Mucosa of gallbladder (tissue), 1 donor: ENCODE results near the gene CLASP2. TPM values are rescaled to one million over a fixed set of nuclear protein-coding genes. Genes with fewer than 3 reads are reported as not detected.
"Not testable (repeated sequence)": the region's sequence is repeated elsewhere in the genome, so short reads cannot be mapped to it uniquely, and the experiment has no call there.

ENCODE experiments used
- DNase-seq: peaks from one replicate; pipeline ENCODE4 v3.0.0-alpha.2; 2020; ENCODE audit warnings: low spot score
- total RNA-seq: library from RNA; stranded (reverse); gene quantifications from one replicate; pipeline ENCODE4 v1.2.1, GENCODE V29; 2021
- donor health status: DM: no; HTN: no; CAD: no.

CLASP2 gene
- 50.9 TPM for total RNA-seq

DNA sequence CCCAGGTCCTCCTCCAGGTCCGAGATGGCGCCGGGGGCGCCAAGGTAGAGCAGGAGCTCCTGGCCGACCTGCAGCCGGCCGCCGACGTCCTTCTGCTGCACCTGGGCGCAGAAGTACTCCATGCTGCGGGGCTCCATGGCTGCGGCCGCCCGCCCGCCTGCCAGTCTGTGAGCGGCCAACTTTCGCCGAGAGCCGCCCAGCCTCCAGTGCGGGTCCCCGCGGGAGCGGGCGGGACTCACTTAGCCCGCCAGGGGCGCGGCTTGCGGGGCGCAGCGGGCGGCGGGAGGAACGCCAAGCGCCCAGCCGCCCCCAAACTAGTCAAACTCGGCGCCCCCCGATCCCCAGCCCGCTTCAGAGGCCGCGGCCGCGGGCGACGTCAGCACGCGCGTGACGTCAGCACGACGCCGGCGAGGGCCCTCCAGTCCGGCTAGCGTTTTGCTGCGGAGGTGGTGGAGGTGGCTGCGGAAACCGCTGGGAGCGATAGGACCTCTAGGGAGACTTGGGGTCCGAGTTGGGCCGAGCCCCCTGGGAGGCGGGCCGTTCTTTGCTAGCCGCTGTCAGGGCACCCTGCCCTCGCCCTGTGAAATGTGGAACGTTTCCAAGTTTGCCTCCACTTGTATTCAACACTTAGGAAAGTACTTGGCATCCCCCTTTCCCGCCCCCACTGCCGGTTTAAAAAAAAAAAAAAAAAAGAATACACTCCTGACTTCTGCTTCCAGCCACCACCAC, at the start of gene CLASP2:
CLASP2 (minus strand) TSS at position 389 of the 729 bp plus-strand sequence; CDS start at position 137, 252 bp downstream.
- peak; percentile 85 for DNase-seq

DNA sequence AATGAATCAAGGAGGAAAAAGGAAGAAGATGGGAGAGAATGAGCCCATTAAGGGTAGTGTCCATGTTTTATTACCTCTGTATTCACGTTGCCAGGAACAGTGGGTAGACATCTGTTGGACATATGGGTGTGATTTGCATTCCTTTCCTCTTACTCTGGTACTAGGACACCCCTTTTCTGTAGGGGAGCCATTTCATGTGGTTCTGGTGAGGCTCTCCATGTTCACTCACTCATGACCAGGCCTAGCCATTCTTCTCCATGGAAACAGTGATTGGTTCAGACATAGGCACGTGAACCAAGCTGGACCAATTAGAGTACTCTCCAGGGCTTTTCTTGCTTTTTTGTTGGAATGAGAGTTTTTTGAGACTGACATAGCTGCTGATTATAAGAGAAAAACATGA, 40.8 kb upstream of the CLASP2 start:
- DNase-seq, result no peak

DNA sequence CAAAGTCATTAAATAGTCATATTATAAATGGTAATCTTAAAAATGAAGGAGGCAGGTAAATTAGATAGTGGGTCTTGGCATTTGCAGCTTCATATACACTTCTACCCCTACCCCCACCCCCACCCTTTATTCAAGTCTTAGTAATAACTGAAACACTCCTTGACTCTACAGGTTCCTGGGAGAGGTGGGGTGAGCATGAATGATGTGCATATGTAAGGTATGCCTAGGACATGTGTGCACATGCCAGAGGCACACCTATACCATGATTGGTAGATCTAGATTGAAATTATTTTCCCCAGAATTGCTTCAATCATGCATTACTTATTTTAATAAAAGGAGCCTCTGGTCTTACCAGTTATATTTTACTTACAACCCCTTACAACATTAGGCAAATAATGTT, 40.2 kb upstream of the CLASP2 start:
- DNase-seq, result no peak

DNA sequence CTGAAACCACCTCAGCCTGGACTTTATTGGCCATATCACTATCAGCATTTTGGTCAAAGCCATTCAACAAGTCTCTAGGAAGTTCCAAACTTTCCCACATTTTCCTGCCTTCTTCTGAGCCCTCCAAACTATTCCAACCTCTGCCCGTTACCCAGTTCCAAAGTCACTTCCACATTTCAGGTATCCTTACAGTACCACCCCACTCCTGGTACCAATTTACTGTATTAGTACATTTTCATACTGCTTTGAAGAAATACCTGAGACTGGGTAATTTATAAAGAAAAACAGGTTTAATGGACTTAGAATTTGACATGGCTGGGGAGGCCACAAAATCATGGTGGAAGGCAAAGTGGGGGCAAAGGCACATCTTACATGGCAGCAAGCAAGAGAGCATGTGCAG, 36.3 kb upstream of the CLASP2 start:
- not testable (repeated sequence) for DNase-seq

GRCh38 chr3:33751336-33751735, 33.3 kb upstream of the CLASP2 start:
- DNase-seq, result no peak

- DNase-seq, result no peak
Observed at GRCh38 chr3:33750211-33750548, 32.1 kb upstream of the CLASP2 start.

DNA sequence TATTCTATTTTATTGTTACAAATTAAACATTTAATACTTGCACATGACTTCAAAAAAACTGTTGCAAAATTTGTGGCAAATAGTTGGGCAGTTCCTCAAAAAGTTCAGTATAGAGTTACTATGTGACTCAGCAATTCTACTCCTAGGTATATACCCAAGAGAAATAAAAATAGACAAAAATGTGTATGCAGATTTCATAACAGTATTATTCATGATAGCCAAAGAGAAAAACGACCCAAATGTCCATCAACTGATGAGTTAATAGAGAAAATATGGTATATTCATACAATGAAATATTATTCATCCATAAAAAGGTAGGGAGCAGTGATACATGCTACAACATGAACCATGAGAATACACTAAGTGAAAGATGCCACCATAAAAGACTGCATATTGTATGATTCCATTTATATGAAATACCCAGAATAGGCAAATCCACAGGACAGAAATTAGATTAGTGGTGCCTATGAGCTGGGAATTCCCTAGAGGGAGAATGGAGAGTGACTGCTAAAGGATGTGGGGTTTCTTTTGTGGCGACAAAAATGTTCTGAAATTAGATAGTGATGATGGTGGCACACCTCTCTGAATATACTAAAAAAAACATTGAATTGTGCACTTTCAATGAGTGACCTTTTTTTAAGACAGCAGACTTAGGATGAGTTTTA, 31.6 kb upstream of the CLASP2 start:
- DNase-seq, result no peak

- DNase-seq, result no peak
Observed at GRCh38 chr3:33746416-33747116, 28.5 kb upstream of the CLASP2 start.

DNA sequence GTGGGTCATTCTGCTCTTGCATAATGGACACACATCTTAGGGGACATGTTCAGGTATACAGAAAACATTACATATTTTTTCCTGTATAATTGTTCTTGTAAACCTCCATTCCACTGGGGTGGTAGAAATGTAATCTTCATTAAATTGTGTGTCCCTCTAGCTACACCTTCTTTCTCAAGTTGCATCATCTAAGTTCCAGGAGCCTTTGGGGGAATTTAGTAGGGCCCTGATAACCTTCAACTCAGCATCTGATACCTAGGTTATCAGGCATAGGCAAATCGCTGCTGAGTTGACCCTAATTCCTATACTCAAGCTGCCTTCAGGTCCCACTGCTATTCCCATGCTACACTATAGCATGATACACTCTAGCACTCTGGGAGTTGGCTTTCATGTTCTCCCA, 19.1 kb upstream of the CLASP2 start:
- DNase-seq, result no peak

DNA sequence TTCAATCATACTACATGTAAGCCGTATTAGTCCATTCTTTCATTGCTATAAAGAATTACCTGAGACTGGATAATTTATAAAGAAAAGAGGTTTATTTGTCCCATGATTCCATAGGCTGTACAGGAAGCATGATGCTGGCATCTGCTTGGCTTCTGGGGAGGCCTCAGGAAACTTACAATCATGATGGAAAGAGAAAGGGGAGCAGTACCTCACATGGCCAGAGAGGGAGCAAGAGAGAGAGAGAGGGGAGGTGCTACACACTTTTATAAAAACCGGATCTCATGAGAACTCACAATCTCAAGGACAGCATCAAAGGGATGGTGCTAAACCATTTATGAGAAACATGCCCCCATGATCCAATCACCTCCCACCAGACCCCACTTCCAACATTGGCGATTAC, 14.3 kb upstream of the CLASP2 start:
- DNase-seq, result no peak

- no peak for DNase-seq
Observed at GRCh38 chr3:33729993-33730392, 11.9 kb upstream of the CLASP2 start.

DNA sequence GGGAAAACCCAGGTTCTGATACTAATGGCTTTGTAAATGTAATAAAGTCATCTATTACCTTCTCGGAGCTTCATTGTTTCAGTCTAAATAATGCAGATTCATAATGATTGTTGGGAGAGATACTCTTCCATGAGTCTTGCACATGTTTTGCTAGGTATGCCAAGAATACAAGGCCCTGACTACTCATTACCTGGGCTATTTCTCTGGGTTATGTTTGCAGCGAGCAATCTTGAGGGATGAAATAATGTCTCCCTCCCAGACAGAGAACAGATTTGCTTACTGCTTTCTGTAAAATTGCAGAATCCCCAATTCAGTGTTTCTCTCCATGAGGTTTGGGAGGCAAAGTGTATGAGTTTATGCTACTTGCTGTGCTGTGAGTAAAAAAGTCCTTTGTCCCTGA, 6.2 kb upstream of the CLASP2 start:
- DNase-seq, result no peak

DNA sequence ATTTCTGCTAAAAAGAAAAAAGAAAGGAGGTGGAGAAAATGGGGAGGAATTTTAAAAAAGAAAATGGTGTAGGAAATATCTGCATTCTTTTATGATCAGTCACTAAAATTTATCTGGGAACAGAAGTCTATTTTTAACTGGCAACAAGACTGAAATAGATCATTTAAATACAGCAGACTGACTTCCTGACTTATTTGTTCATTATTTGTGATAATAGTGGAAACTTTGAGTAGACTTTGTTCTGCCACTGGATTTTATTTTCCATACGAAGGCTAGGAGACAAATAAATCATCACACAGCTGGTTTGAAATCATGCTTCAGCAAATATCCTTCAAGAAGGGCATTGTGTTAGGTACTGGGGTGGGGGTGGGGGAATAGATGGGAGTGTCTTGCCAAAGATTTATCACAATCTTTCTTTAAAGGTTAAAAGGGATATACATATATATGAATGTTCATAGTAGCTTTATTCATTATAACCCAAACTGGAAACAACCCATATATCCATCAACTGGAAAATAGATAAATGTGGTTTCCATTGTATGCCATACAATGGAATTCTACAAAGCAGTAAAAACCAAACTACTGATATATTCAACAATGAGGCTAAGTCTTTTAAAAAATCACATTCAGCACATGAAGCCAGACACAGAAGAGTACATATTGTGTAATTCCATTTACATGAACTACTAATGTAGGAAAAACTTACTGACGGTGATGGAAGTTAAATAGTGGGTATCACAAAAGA, 4.7 kb upstream of the CLASP2 start:
- DNase-seq, result no peak

- no peak for DNase-seq
Observed at GRCh38 chr3:33722191-33722590, 4.1 kb upstream of the CLASP2 start.

DNA sequence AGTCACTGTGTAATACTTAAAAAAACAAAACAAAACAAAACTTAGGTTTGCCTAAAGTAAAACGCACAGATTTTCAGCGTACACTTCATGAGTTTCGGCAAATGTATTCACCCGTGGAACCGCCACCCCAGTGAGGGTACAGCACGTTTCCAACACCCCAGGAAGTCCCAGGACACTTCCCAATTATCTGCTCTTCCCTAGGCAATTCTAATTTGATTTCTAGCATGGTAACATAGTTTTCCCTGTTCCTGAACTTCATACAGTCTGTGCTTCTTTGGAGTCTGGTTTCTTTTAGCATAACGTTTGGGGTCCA, 497 bp upstream of the CLASP2 start:
- no peak for DNase-seq

DNA sequence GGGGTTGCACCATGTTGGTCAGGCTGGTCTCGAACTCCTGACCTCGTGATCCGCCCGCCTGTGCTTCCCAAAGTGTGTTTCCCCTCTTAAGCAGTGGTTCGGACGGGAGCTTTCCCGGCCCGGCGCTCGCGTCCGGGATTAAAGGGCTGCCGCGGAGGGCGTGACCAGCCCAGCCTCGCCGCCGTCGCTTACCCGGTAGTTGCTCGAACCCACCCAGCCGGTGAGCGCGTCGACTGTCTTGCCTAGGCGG, 513 bp downstream of the CLASP2 start:
- DNase-seq, result peak; percentile 52

DNA sequence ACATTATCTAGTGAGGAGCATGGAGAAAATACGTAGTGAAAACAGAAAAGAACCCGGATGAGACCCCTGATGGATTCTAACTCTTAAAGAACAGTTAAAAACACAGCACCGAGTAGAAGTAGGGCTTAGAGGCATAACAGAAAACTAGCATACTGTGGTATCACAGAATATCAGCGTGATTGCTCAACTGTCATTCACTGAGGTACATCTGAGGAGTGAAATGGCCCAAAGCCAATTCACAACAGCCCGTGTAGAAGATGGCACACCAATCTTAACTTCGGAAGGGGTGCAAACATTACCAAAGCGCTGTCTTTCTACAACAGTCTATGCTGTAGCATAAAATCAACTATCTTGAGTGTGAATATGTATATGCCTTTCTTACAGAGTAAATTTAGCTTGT, 1.8 kb downstream of the CLASP2 start:
- DNase-seq, result no peak

GRCh38 chr3:33711100-33711499, 7.0 kb downstream of the CLASP2 start:
- DNase-seq, result no peak

- DNase-seq, result no peak
Observed at GRCh38 chr3:33706056-33706455, 12.0 kb downstream of the CLASP2 start.

- no peak for DNase-seq
Observed at GRCh38 chr3:33704891-33705290, 13.2 kb downstream of the CLASP2 start.

- DNase-seq, result no peak
Observed at GRCh38 chr3:33699275-33699674, 18.8 kb downstream of the CLASP2 start.

- DNase-seq, result no peak
Observed at GRCh38 chr3:33694944-33695343, 23.1 kb downstream of the CLASP2 start.

DNA sequence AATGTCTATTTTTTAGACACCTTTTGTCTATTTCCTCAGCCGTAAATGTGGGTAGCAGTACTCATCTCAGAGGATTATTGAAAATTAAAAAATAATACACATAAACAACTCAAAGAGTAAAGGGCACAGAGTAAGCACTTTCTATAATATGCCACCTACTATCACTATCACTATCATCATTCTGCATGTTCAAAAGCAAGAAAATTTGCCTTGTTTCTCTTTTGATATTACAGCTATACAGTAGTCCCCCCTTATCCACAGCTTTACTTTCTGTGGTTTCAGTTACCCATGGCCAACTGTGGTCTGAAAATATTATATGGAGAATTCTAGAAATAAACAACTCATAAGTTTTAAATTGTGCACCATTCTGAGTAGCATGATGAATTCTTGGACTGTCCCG, 27.7 kb downstream of the CLASP2 start:
- no peak for DNase-seq
